Measurements from ENCODE around the gene CLVS2.

CLVS2 gene

DNA sequence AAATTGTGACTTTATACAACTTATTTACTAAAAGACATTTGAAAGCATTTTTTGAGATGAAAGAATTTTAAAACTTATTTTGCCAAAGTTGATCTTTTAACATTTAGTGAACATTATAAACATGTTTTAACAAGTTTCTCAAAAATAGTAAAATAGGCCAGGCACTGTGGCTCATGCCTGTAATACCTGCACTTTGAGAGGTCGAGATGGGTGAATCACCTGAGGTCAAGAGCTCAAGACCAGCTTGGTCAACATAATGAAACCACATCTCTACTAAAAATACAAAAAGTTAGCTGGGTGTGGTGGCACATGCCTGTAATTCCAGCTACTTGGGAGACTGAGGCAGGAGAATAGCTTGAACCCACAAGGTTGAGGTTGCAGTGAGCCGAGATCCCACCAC, 78.6 kb downstream of the CLVS2 start:
- Histone ChIP-seq H3K36me3 (ENCODE audit: control insufficient read depth in 2 of 2, insufficient read depth in 2 of 2, low read length in 2 of 2) (no peaks in the 10 kb centered on the region), H3K27ac (ENCODE audit: low read length) (no peak overlapping the region), H3K4me3 (ENCODE audit: low read length in 2 of 2) (no peak overlapping the region), H3K4me1 (ENCODE audit: control insufficient read depth, insufficient read depth, low read length) (no peaks in the 10 kb centered on the region), H3K9me3 (ENCODE audit: control insufficient read depth in 2 of 2, low read length in 2 of 2) (no peaks in the 10 kb centered on the region), H3K27me3 (ENCODE audit: control insufficient read depth in 1 of 2, insufficient read depth in 2 of 2, low read length in 2 of 2) (no peaks in the 10 kb centered on the region), H3K9ac (ENCODE audit: low read length in 2 of 2) (no peak overlapping the region)

DNA sequence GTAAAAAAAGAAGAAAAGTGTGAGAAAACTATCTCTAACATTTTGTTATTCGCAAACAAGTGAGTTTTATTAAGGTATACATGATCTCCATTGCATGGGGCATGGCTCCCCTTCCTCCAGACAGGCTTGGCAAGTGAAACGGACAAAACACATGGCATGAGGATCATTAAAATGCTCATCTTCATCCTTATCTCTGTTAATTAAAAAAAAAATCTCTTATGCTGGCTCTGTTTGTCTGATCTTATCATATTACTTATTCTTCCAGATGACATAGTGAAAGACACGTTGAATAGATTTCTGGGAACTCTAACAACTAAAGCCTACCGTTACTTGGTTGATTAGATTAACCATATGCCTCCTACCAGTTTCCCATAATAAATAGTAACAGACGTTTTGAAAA, 89.4 kb downstream of the CLVS2 start:
- Histone ChIP-seq H3K4me1 (ENCODE audit: control insufficient read depth, insufficient read depth, low read length) (no peaks in the 10 kb centered on the region), H3K27ac (ENCODE audit: low read length) (no peak overlapping the region), H3K9ac (ENCODE audit: low read length in 2 of 2) (no peak overlapping the region), H3K4me3 (ENCODE audit: low read length in 2 of 2) (no peak overlapping the region), H3K36me3 (ENCODE audit: control insufficient read depth in 2 of 2, insufficient read depth in 2 of 2, low read length in 2 of 2) (no peaks in the 10 kb centered on the region), H3K27me3 (ENCODE audit: control insufficient read depth in 1 of 2, insufficient read depth in 2 of 2, low read length in 2 of 2) (no peaks in the 10 kb centered on the region), H3K9me3 (ENCODE audit: control insufficient read depth in 2 of 2, low read length in 2 of 2) (no peaks in the 10 kb centered on the region)

DNA sequence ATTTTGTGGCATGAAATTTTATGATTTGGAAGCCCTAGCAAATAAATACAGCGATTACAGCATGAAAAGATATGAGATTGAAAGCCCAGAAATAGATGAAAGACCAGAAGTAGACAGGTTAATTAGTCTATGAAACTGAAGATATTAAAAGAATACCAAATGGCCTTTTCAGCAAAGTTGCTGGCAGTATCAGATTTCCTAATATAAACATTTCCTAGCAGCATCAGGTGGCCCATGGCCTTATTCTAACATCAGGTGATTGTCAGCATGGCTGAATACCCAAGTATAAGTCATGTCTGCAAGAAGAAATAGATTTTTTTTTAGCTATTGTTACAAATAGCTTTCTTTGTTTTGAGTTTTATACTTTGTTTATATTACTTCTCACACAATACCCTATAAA, 93.2 kb downstream of the CLVS2 start:
- no peaks in the 10 kb centered on the region for H3K4me1 ChIP-seq (ENCODE audit: control insufficient read depth, insufficient read depth, low read length)
- H3K9ac ChIP-seq (ENCODE audit: low read length in 2 of 2): no peak overlapping the region
- H3K27ac ChIP-seq (ENCODE audit: low read length): no peak overlapping the region

DNA sequence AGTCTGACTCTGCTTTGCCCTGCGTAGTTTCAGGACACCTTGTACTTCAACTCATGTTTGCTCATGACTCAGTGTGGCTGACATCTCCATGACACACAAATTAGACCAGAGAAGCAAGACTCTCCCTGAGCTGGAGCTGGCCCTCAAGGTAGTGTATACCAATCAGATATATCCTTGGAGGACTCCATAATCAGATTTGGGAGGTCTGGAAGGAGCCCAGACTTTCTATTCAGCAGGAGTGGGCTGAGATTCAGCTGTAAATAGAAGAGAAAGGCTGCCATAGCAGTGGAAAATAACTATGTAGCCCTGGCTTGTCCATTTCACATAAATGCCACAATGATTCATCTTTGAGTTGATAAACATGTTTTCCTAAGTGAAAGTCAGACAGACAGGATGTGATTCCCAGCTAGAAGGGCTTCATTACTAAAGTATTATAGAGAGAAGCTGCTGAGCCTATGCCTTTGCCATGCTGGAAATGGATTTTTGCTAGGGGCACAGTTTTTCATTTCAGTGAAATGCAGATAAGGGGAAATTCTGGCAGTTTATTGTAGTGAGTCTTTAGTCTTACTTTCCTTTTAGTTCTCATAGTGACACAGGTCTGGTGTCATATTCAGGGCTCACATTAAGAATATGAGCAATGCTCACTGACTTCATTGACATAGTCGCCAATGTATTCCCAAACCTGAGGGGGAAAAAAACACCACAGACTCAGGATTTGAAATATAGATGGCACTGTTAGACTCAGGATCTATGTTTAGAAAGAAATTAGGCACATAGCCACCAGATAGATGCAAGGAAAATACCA, 95.3 kb downstream of the CLVS2 start:
- Histone ChIP-seq H3K9me3 (ENCODE audit: control insufficient read depth in 2 of 2, low read length in 2 of 2) (no peaks in the 10 kb centered on the region), H3K36me3 (ENCODE audit: control insufficient read depth in 2 of 2, insufficient read depth in 2 of 2, low read length in 2 of 2) (no peaks in the 10 kb centered on the region), H3K27me3 (ENCODE audit: control insufficient read depth in 1 of 2, insufficient read depth in 2 of 2, low read length in 2 of 2) (no peaks in the 10 kb centered on the region), H3K4me3 (ENCODE audit: low read length in 2 of 2) (no peak overlapping the region), H3K4me1 (ENCODE audit: control insufficient read depth, insufficient read depth, low read length) (no peaks in the 10 kb centered on the region), H3K9ac (ENCODE audit: low read length in 2 of 2) (no peak overlapping the region), H3K27ac (ENCODE audit: low read length) (no peak overlapping the region)

More for the DNA sequence above, 93.2 kb downstream of the CLVS2 start:
- H3K9me3 ChIP-seq (ENCODE audit: control insufficient read depth in 2 of 2, low read length in 2 of 2): no peaks in the 10 kb centered on the region
- H3K4me3 ChIP-seq (ENCODE audit: low read length in 2 of 2): no peak overlapping the region
- no peaks in the 10 kb centered on the region for H3K36me3 ChIP-seq (ENCODE audit: control insufficient read depth in 2 of 2, insufficient read depth in 2 of 2, low read length in 2 of 2)
- H3K27me3 ChIP-seq (ENCODE audit: control insufficient read depth in 1 of 2, insufficient read depth in 2 of 2, low read length in 2 of 2): no peaks in the 10 kb centered on the region

DNA sequence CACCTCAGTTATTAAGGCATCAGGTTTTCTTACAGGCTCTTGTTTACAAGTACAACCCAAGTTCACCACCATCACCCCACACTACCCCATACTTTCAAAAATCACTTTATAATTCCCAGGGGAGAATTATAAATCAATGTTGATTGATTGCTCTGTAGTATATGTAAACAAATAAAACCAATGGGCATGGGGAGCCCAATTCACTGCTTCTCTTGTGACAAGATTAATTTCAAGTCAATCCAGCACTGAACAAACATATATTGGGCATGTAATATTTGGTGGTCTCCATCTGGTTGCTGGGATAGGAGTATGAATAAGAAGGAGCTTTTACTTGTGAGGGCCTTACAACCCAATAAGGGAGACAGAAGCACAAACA, 95.8 kb downstream of the CLVS2 start:
- Histone ChIP-seq H3K4me1 (ENCODE audit: control insufficient read depth, insufficient read depth, low read length) (no peaks in the 10 kb centered on the region), H3K4me3 (ENCODE audit: low read length in 2 of 2) (no peak overlapping the region), H3K27ac (ENCODE audit: low read length) (no peak overlapping the region), H3K9ac (ENCODE audit: low read length in 2 of 2) (no peak overlapping the region), H3K9me3 (ENCODE audit: control insufficient read depth in 2 of 2, low read length in 2 of 2) (no peaks in the 10 kb centered on the region), H3K36me3 (ENCODE audit: control insufficient read depth in 2 of 2, insufficient read depth in 2 of 2, low read length in 2 of 2) (no peaks in the 10 kb centered on the region), H3K27me3 (ENCODE audit: control insufficient read depth in 1 of 2, insufficient read depth in 2 of 2, low read length in 2 of 2) (no peaks in the 10 kb centered on the region)

DNA sequence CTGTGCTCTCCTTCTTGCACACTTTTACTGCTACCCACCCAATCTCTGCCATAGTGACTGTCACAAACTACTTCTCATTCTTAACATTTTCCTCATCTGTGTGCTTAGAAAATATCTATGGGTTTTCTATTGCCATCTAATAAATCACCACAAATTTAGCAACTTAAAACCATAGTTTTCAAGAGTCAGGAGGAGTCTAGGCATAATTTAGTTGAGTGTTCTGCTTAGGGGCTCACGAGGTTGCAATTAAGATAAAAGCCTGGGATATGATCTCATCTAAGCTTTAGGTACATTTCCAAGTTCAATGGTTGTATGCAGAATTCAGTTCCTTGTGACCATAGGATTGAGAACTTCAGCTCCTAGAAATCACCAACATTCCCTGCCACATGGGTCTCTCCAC, 98.8 kb downstream of the CLVS2 start:
- H3K4me1 ChIP-seq (ENCODE audit: control insufficient read depth, insufficient read depth, low read length): no peaks in the 10 kb centered on the region
- H3K4me3 ChIP-seq (ENCODE audit: low read length in 2 of 2): no peak overlapping the region
- H3K27ac ChIP-seq (ENCODE audit: low read length): no peak overlapping the region
- no peaks in the 10 kb centered on the region for H3K36me3 ChIP-seq (ENCODE audit: control insufficient read depth in 2 of 2, insufficient read depth in 2 of 2, low read length in 2 of 2)
- H3K27me3 ChIP-seq (ENCODE audit: control insufficient read depth in 1 of 2, insufficient read depth in 2 of 2, low read length in 2 of 2): no peaks in the 10 kb centered on the region
- H3K9ac ChIP-seq (ENCODE audit: low read length in 2 of 2): no peak overlapping the region
- H3K9me3 ChIP-seq (ENCODE audit: control insufficient read depth in 2 of 2, low read length in 2 of 2): no peaks in the 10 kb centered on the region

DNA sequence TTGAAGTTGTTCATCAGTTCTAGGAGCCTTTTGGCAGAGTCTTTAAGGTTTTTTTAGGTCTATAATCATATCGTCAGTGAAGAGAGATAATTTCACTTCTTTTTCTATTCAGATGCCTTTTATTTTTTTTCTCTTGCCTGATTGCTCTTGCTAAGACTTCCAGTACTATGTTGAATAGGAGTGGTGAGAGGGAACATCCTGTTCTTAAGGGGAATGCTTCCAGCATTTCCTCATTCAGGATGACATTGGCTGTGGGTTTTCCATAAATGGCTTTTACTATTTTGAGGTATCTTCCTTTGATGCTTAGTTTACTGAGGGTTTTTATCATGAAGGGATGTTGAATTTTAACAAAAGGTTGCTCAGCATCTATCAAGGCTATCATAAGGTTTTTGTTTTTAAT, 109.5 kb downstream of the CLVS2 start:
- Histone ChIP-seq H3K36me3 (ENCODE audit: control insufficient read depth in 2 of 2, insufficient read depth in 2 of 2, low read length in 2 of 2) (no peaks in the 10 kb centered on the region), H3K9me3 (ENCODE audit: control insufficient read depth in 2 of 2, low read length in 2 of 2) (peaks cover 0 to 3% of the 10 kb centered on the region in 2 donors), H3K9ac (ENCODE audit: low read length in 2 of 2) (no peak overlapping the region), H3K27ac (ENCODE audit: low read length) (no peak overlapping the region), H3K4me1 (ENCODE audit: control insufficient read depth, insufficient read depth, low read length) (no peaks in the 10 kb centered on the region), H3K27me3 (ENCODE audit: control insufficient read depth in 1 of 2, insufficient read depth in 2 of 2, low read length in 2 of 2) (no peaks in the 10 kb centered on the region), H3K4me3 (ENCODE audit: low read length in 2 of 2) (no peak overlapping the region)

DNA sequence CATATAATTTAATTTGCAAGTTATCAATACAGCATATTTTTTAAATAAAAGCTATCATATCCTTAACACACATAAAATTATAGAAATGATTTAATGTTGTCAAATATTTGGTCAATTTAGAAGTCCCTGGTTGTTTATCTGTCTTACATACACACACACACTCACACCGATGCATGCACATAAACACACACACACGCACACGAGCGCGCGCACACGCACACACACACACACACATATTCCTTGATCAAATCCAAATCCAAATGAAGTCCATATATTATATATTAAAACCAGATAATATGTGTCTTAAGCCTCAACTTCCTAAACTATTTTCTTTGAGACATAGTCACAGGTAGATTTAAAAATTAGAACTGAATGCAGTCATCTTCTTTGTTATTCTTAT, 120.3 kb downstream of the CLVS2 start:
- no peaks in the 10 kb centered on the region for H3K36me3 ChIP-seq (ENCODE audit: control insufficient read depth in 2 of 2, insufficient read depth in 2 of 2, low read length in 2 of 2)
- H3K9me3 ChIP-seq (ENCODE audit: control insufficient read depth in 2 of 2, low read length in 2 of 2): no peaks in the 10 kb centered on the region
- no peak overlapping the region for H3K9ac ChIP-seq (ENCODE audit: low read length in 2 of 2)
- H3K27ac ChIP-seq (ENCODE audit: low read length): no peak overlapping the region
- H3K27me3 ChIP-seq (ENCODE audit: control insufficient read depth in 1 of 2, insufficient read depth in 2 of 2, low read length in 2 of 2): no peaks in the 10 kb centered on the region
- H3K4me1 ChIP-seq (ENCODE audit: control insufficient read depth, insufficient read depth, low read length): no peaks in the 10 kb centered on the region
- H3K4me3 ChIP-seq (ENCODE audit: low read length in 2 of 2): no peak overlapping the region

DNA sequence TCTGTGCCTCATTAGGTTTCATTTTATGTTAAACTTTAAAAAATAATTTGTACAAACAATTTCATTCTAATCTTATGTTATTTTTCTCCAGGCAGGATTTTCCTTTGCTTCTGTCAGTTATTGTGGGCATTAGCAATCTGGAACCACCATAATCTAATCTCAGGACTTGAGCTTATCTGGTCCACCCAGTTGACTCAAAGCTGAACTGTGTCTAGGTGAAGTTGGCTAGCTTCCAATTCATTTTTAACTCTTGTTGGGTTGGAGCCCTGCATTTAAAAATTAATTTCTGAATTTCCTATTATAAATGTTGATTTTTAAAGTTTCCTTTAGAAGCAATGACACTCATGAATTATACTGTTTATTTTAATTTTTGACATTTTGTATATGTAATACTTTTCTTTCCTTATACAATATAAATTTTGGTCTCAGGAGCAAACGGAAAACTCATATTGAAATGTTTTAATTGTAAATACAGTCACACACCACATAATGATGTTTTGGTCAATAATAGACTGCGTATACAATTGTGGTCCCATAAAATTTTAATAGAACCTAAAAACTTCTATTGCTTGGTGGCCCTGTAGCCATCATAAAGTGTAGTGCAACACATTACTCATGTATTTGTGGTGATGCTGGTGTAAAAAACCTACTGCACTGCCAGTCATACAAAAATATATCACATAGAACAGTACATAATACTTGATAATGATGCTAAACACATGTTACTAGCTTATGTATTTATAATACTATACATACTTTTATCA, 121.3 kb downstream of the CLVS2 start:
- H3K9ac ChIP-seq (ENCODE audit: low read length in 2 of 2): no peak overlapping the region
- H3K27me3 ChIP-seq (ENCODE audit: control insufficient read depth in 1 of 2, insufficient read depth in 2 of 2, low read length in 2 of 2): no peaks in the 10 kb centered on the region
- no peaks in the 10 kb centered on the region for H3K9me3 ChIP-seq (ENCODE audit: control insufficient read depth in 2 of 2, low read length in 2 of 2)
- no peak overlapping the region for H3K4me3 ChIP-seq (ENCODE audit: low read length in 2 of 2)
- no peaks in the 10 kb centered on the region for H3K4me1 ChIP-seq (ENCODE audit: control insufficient read depth, insufficient read depth, low read length)
- no peak overlapping the region for H3K27ac ChIP-seq (ENCODE audit: low read length)
- no peaks in the 10 kb centered on the region for H3K36me3 ChIP-seq (ENCODE audit: control insufficient read depth in 2 of 2, insufficient read depth in 2 of 2, low read length in 2 of 2)

DNA sequence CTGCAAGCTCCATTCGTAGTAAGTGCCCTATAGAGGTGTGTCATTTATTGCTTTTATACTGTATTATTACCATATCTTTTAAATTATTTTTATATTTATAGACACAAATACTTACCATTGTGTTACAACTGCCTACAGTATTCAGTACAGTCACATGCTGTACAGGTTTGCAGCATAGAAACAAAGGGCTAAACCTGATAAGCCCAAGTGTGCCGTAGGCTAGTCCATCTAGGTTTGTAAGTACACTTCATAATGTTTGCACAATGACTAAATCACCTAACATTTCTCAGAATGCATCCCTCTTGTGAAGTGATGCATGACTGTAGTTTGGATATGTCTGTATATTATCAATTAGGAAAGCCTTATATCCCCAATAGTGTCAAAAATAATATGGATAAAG, 122.8 kb downstream of the CLVS2 start:
- Histone ChIP-seq H3K27me3 (ENCODE audit: control insufficient read depth in 1 of 2, insufficient read depth in 2 of 2, low read length in 2 of 2) (no peaks in the 10 kb centered on the region), H3K9me3 (ENCODE audit: control insufficient read depth in 2 of 2, low read length in 2 of 2) (peaks cover 0 to 2% of the 10 kb centered on the region in 2 donors), H3K4me1 (ENCODE audit: control insufficient read depth, insufficient read depth, low read length) (no peaks in the 10 kb centered on the region), H3K9ac (ENCODE audit: low read length in 2 of 2) (no peak overlapping the region), H3K27ac (ENCODE audit: low read length) (no peak overlapping the region), H3K4me3 (ENCODE audit: low read length in 2 of 2) (no peak overlapping the region), H3K36me3 (ENCODE audit: control insufficient read depth in 2 of 2, insufficient read depth in 2 of 2, low read length in 2 of 2) (no peaks in the 10 kb centered on the region)

Data from stomach smooth muscle (tissue), 2 donors.